ENCODE results near the gene CITED1. TPM values are rescaled to one million over a fixed set of nuclear protein-coding genes. Genes with fewer than 3 reads are reported as not detected.

CITED1 gene, protein sequence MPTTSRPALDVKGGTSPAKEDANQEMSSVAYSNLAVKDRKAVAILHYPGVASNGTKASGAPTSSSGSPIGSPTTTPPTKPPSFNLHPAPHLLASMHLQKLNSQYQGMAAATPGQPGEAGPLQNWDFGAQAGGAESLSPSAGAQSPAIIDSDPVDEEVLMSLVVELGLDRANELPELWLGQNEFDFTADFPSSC
- 0.40 and 1.8 TPM in 2 replicates for total RNA-seq (2014; rRNA removed)
- Bru-seq, nascent RNA = percentile 17 among the genes with signal in this experiment
- percentile 27 among the genes with signal in this experiment for BruChase-seq, experiment 1, labeled RNA remaining after a 6-hour chase
- percentile 23 among the genes with signal in this experiment for BruChase-seq, experiment 2, labeled RNA remaining after a 2-hour chase
- long read RNA-seq, partial matches to known transcripts = 0 of 1 reads
- long read RNA-seq, other reads (novel, unspliced or antisense) = 1 of 1 reads

DNA sequence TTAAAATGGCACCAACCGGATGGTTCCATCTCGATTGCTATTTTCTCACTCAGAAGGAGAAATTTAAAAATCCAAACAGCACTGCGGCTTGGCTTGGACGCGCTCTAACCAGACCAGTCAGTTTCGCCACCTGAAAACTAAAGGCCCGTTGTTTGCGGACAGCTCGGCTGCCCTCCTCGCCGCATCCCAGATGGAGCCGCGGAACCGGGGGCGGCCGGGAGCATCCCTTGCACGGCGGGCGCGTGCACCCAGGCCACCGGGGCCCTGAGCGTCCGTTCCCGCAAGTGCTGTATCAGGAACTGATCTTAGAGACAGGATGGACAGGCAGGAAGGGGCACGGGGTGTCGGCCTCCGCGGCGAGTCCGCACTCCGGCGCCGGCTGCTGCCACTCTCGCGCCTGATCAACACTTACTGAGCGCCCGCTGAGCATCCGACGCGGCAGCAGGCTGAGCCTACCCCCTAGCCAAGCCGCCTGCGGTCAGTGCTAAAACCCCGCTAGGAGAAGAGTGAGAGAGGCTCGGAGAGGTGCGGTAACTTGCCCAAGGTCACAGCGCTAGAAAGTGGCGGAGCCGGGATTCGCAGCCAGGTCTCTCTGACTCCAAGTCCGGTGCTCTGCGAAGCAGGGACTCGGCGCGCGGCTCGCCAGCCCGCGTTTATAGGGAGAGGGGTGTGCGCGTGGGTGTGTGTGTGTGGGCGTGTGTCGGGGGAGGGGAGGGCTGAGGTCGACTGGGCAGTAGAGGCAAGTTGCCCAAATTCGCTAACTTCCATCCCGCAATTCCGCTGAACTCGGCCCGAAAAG lies at the start of gene CITED1:
Gene CITED1, minus strand, starts transcription at position 629 of the 799 bp plus-strand sequence. CDS start 3,045 bp downstream, outside the sequence.
- ChIA-PET POLR2A (ENCODE audit: unreplicated experiment) (no interaction called here), CTCF (interaction anchor here (0.7 to 0.8 kb wide), 2 partner anchors 29 to 102 kb away, joined by 3 read pairs; partner anchors contain the start of gene RPS4X)
- no TSS peak for BruUV-seq (replicated peaks)
- Histone ChIP-seq H3K9me3 (ENCODE audit: low read length) (no peaks in the 10 kb centered on the region), H4K20me1 (ENCODE audit: low read length) (no peaks in the 10 kb centered on the region), H3K4me2 (ENCODE audit: low read length) (peak within 1 kb of the TSS; percentile 96), H3K4me1 (ENCODE audit: insufficient read depth, low read length) (peaks cover 10% of the 10 kb centered on the region), H3K27me3 (ENCODE audit: low read length) (peaks cover 24% of the 10 kb centered on the region), H3K9ac (ENCODE audit: low read length) (no peak within 1 kb of the TSS), H3K36me3 (ENCODE audit: low read depth, low read length) (no peaks in the 10 kb centered on the region), H3K27ac (ENCODE audit: low read length) (no peak within 1 kb of the TSS), H3K79me2 (ENCODE audit: low read length) (no peaks in the 10 kb centered on the region), H3F3A (ENCODE audit: low read length, unreplicated experiment) (no peaks in the 10 kb centered on the region), H2AFZ (ENCODE audit: low read length) (peak within 1 kb of the TSS; percentile 79), H3K4me3 (ENCODE audit: low read length) (peak within 1 kb of the TSS; percentile 71), H3K9me2 (replicated peaks; ENCODE audit: low read length) (no peaks in the 10 kb centered on the region)
- intact Hi-C loops (cut with micrococcal nuclease) = loop anchor here (5.0 kb wide), 1 partner anchor 58 kb away; no protein-coding TSS in a partner anchor
- TF ChIP-seq EZH2phosphoT487 (IDR thresholded peaks at IDR 0.05; ENCODE audit: borderline replicate concordance, low read length) (peak; percentile 17; the same call in 1 of the 2 replicates), EZH2 (IDR thresholded peaks at IDR 0.05; ENCODE audit: low read length, unreplicated experiment) (peak; percentile 85)
- TF ChIP-seq, protein P1, sequence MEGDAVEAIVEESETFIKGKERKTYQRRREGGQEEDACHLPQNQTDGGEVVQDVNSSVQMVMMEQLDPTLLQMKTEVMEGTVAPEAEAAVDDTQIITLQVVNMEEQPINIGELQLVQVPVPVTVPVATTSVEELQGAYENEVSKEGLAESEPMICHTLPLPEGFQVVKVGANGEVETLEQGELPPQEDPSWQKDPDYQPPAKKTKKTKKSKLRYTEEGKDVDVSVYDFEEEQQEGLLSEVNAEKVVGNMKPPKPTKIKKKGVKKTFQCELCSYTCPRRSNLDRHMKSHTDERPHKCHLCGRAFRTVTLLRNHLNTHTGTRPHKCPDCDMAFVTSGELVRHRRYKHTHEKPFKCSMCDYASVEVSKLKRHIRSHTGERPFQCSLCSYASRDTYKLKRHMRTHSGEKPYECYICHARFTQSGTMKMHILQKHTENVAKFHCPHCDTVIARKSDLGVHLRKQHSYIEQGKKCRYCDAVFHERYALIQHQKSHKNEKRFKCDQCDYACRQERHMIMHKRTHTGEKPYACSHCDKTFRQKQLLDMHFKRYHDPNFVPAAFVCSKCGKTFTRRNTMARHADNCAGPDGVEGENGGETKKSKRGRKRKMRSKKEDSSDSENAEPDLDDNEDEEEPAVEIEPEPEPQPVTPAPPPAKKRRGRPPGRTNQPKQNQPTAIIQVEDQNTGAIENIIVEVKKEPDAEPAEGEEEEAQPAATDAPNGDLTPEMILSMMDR (conservative IDR thresholded peaks at IDR 0.05; ENCODE audit: low read depth, low read length) = no peak
- no peak for DNase-seq
- peak; percentile 12 for ATAC-seq

- H3K9me3 ChIP-seq (ENCODE audit: low read length) = no peaks in the 10 kb centered on the region
- no peaks in the 10 kb centered on the region for H3K4me1 ChIP-seq (ENCODE audit: insufficient read depth, low read length)
- H3K9ac ChIP-seq (ENCODE audit: low read length) = no peak overlapping the region
- intact Hi-C loops (cut with micrococcal nuclease) = no loop called here
- H3F3A ChIP-seq (ENCODE audit: low read length, unreplicated experiment) = no peaks in the 10 kb centered on the region
- H3K27me3 ChIP-seq (ENCODE audit: low read length) = no peaks in the 10 kb centered on the region
- H3K79me2 ChIP-seq (ENCODE audit: low read length) = no peaks in the 10 kb centered on the region
- ChIA-PET CTCF (interaction anchor here (0.6 kb wide), 1 partner anchor 79 kb away, joined by 3 read pairs; no protein-coding TSS in a partner anchor), POLR2A (ENCODE audit: unreplicated experiment) (no interaction called here)
- no peaks in the 10 kb centered on the region for H3K9me2 ChIP-seq (replicated peaks; ENCODE audit: low read length)
- DNase-seq (no peak), ATAC-seq (no peak)
- no peak overlapping the region for H3K4me3 ChIP-seq (ENCODE audit: low read length)
- BruUV-seq (replicated peaks) = no TSS peak
- no peak overlapping the region for H2AFZ ChIP-seq (ENCODE audit: low read length)
- TF ChIP-seq, protein P1 (conservative IDR thresholded peaks at IDR 0.05; ENCODE audit: low read depth, low read length) = no peak
- no peak for TF ChIP-seq EZH2phosphoT487 (IDR thresholded peaks at IDR 0.05; ENCODE audit: borderline replicate concordance, low read length)
- no peak for TF ChIP-seq EZH2 (IDR thresholded peaks at IDR 0.05; ENCODE audit: low read length, unreplicated experiment)
- H3K36me3 ChIP-seq (ENCODE audit: low read depth, low read length) = no peaks in the 10 kb centered on the region; the same call in 1 of the 2 replicates
- H3K4me2 ChIP-seq (ENCODE audit: low read length) = no peak overlapping the region
- H4K20me1 ChIP-seq (ENCODE audit: low read length) = no peaks in the 10 kb centered on the region
- no peak overlapping the region for H3K27ac ChIP-seq (ENCODE audit: low read length)
These were observed 47.1 kb upstream of the CITED1 start for GRCh38 chrX:72352786-72353185.

All from PC-3 (cell line).